ENCODE results near the gene LOXL1. TPM values are rescaled to one million over a fixed set of nuclear protein-coding genes. Genes with fewer than 3 reads are reported as not detected.
A peak's percentile ranks its signal among the peaks of the same experiment; 100 is the strongest.

Gene LOXL1
- total and polyA plus RNA-seq, 2 donors (not counting 1 experiment from before 2014, with no cell fraction given), result 0.21 to 0.49 TPM

GRCh38 chr15:73962433-73962832 lies 36.2 kb downstream of the LOXL1 start:
- Histone ChIP-seq H3K36me3 (replicated peaks in 1 of 2; ENCODE audit: control extremely low read depth in 1 of 2, control insufficient read depth in 1 of 2, extremely low read depth in 1 of 2, insufficient read depth in 2 of 2, low read length in 1 of 2) (no peaks in the 10 kb centered on the region), H3K4me2 (replicated peaks; ENCODE audit: low read depth, low read length, poor library complexity, severe bottlenecking) (no peak overlapping the region), H3K27me3 (replicated peaks in 1 of 4; ENCODE audit: control extremely low read depth in 1 of 4, control insufficient read depth in 3 of 4, insufficient read depth in 4 of 4, low read length in 3 of 4) (peaks cover 0 to 3% (median 0%) of the 10 kb centered on the region in 4 experiments), H2AFZ (ENCODE audit: insufficient read depth, low read depth, low read length, poor library complexity, severe bottlenecking) (no peak overlapping the region), H3K27ac (ENCODE audit: low read length in 2 of 2) (no peak overlapping the region), H4K20me1 (ENCODE audit: control insufficient read depth, insufficient read depth, low read length, poor library complexity, severe bottlenecking) (no peaks in the 10 kb centered on the region), H3K79me2 (ENCODE audit: control insufficient read depth, insufficient read depth, low read length) (no peaks in the 10 kb centered on the region), H3K4me3 (ENCODE audit: control extremely low read depth in 1 of 5, extremely low read depth in 1 of 5, insufficient read depth in 1 of 5, low read depth in 2 of 5, low read length in 4 of 5) (no peak overlapping the region), H3K9me3 (ENCODE audit: control extremely low read depth in 1 of 3, control insufficient read depth in 2 of 3, insufficient read depth in 1 of 3, low read length in 2 of 3) (no peaks in the 10 kb centered on the region), H3K4me1 (ENCODE audit: control insufficient read depth in 2 of 2, insufficient read depth in 2 of 2, low read length in 2 of 2) (peaks cover 31 to 37% of the 10 kb centered on the region in 2 donors), H3K9ac (ENCODE audit: low read length) (no peak overlapping the region)
- H3K27me3 Mint-ChIP-seq, result peaks cover 6% of the 10 kb centered on the region
- CTCF ChIA-PET, result no interaction called here
- H3K4me1 Mint-ChIP-seq, result peaks cover 31% of the 10 kb centered on the region
- H3K27ac Mint-ChIP-seq, result no peak overlapping the region
- POLR2A ChIA-PET, result no interaction called here
- TF ChIP-seq EZH2 (IDR thresholded peaks at IDR 0.05; ENCODE audit: borderline replicate concordance, insufficient read depth, low read depth, low read length, poor library complexity, severe bottlenecking), result no peak
- H3K9me3 Mint-ChIP-seq (ENCODE audit: insufficient read depth), result no peaks in the 10 kb centered on the region
- ATAC-seq (ENCODE audit: low read depth) (no peak), DNase-seq (no peak)
- intact Hi-C loops (cut with micrococcal nuclease), result no loop called here
- no CpG with 5 or more reads among the region's 5 CpGs for WGBS (ENCODE audit: insufficient coverage)
- H3K4me3 Mint-ChIP-seq, result no peak overlapping the region

GRCh38 chr15:73964736-73965093 lies 38.5 kb downstream of the LOXL1 start:
- Mint-ChIP-seq H3K9me3 (ENCODE audit: insufficient read depth) (no peaks in the 10 kb centered on the region), H3K27ac (peak overlapping the region; percentile 7), H3K27me3 (peaks cover 3% of the 10 kb centered on the region), H3K4me1 (peaks cover 22% of the 10 kb centered on the region), H3K4me3 (peak overlapping the region; percentile 82)
- Histone ChIP-seq H2AFZ (ENCODE audit: insufficient read depth, low read depth, low read length, poor library complexity, severe bottlenecking) (peak overlapping the region; percentile 46), H4K20me1 (ENCODE audit: control insufficient read depth, insufficient read depth, low read length, poor library complexity, severe bottlenecking) (no peaks in the 10 kb centered on the region), H3K27me3 (replicated peaks in 1 of 4; ENCODE audit: control extremely low read depth in 1 of 4, control insufficient read depth in 3 of 4, insufficient read depth in 4 of 4, low read length in 3 of 4) (no peaks in the 10 kb centered on the region), H3K36me3 (replicated peaks in 1 of 2; ENCODE audit: control extremely low read depth in 1 of 2, control insufficient read depth in 1 of 2, extremely low read depth in 1 of 2, insufficient read depth in 2 of 2, low read length in 1 of 2) (no peaks in the 10 kb centered on the region), H3K4me1 (ENCODE audit: control insufficient read depth in 2 of 2, insufficient read depth in 2 of 2, low read length in 2 of 2) (peaks cover 21 to 29% of the 10 kb centered on the region in 2 donors), H3K4me2 (replicated peaks; ENCODE audit: low read depth, low read length, poor library complexity, severe bottlenecking) (peak overlapping the region; percentile 79), H3K27ac (ENCODE audit: low read length in 2 of 2) (no peak overlapping the region), H3K79me2 (ENCODE audit: control insufficient read depth, insufficient read depth, low read length) (no peaks in the 10 kb centered on the region), H3K4me3 (ENCODE audit: control extremely low read depth in 1 of 5, extremely low read depth in 1 of 5, insufficient read depth in 1 of 5, low read depth in 2 of 5, low read length in 4 of 5) (peak overlapping the region in 4 of 5 experiments; percentile 17 to 47 (median 44)), H3K9ac (ENCODE audit: low read length) (peak overlapping the region; percentile 52), H3K9me3 (ENCODE audit: control extremely low read depth in 1 of 3, control insufficient read depth in 2 of 3, insufficient read depth in 1 of 3, low read length in 2 of 3) (no peaks in the 10 kb centered on the region)
- ATAC-seq (ENCODE audit: low read depth) (peak; percentile 87), DNase-seq (peak; percentile 85)
- TF ChIP-seq EZH2 (IDR thresholded peaks at IDR 0.05; ENCODE audit: borderline replicate concordance, insufficient read depth, low read depth, low read length, poor library complexity, severe bottlenecking) (no peak), CTCF (IDR thresholded peaks at IDR 0.05) (peak; percentile 91)
- CTCF ChIA-PET, result interaction anchor here (0.7 to 3.2 kb wide), 8 partner anchors 8 to 91 kb away, joined by 3 to 20 read pairs (median 4); no protein-coding TSS in a partner anchor
- 12% methylated on average over 9 of the region's 11 CpGs for WGBS (ENCODE audit: insufficient coverage)
- intact Hi-C loops (cut with micrococcal nuclease), result loop anchor here (1.0 kb wide), 1 partner anchor 13 kb away; no protein-coding TSS in a partner anchor
- POLR2A ChIA-PET, result no interaction called here

Data from B cell (primary cell).